IPS-15b (cell line): ENCODE results near the gene COQ8A.

Experiments used
- H3K27me3 ChIP-seq: one replicate; pipeline ENCODE4 v1.6.1; 2013; ENCODE audit warnings: low read length; ENCODE audit not compliant: control insufficient read depth, insufficient read depth
- H3K36me3 ChIP-seq: one replicate; pipeline ENCODE4 v1.6.1; 2013; ENCODE audit warnings: low read length; ENCODE audit not compliant: control insufficient read depth, insufficient read depth
- H3K4me1 ChIP-seq: one replicate; pipeline ENCODE4 v1.6.1; 2013; ENCODE audit warnings: mild to moderate bottlenecking, low read length; ENCODE audit not compliant: control insufficient read depth, insufficient read depth
- H3K4me3 ChIP-seq: one replicate; pipeline ENCODE4 v1.5.1; 2013; ENCODE audit warnings: low read depth, low read length
- H3K9ac ChIP-seq: one replicate; pipeline ENCODE4 v1.6.1; 2013; ENCODE audit warnings: low read depth, mild to moderate bottlenecking, low read length
- H3K9me3 ChIP-seq: one replicate; pipeline ENCODE4 v1.6.1; 2013; ENCODE audit warnings: mild to moderate bottlenecking, low read length; ENCODE audit not compliant: control insufficient read depth, insufficient read depth

The COQ8A gene

GRCh38 chr1:226976978-226977642 lies 37.0 kb downstream of the COQ8A start:
- no peak overlapping the region for H3K4me3 ChIP-seq
- no peaks in the 10 kb centered on the region for H3K9me3 ChIP-seq
- no peaks in the 10 kb centered on the region for H3K27me3 ChIP-seq
- no peak overlapping the region for H3K9ac ChIP-seq
- no peaks in the 10 kb centered on the region for H3K4me1 ChIP-seq
- H3K36me3 ChIP-seq: no peaks in the 10 kb centered on the region

DNA sequence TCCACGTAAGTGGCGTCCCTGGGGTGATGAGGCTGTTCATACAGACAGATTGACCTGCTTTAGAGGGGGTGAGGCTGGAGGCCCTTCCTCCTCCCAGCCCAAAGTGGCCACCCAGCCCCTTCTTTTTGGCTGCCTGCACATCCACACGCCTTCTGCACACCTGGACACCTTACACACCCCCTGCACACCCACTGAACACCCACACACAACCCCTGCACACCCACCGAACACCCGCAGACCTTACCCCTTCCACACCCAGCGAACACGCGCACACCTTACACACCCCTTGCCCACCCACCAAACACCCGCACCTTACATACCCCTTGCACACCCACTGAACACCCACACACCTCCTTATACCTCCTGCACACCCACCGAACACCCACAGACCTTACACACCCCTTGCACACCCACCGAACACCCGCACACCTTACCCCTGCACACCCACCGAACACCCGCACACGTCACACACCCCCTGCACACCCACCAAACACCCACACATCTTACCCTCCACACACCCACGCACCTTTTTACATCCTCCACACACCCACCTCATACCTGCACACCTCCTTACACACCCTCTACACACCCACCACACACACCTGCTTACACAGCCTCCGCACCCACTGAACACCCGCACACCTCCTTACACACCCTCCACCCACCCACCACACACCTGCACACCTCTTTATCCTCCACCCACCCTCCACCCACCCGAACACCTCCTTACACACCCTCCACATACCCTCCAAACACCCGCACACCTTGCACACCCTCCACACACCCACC lies 37.7 kb downstream of the COQ8A start:
- Histone ChIP-seq H3K9me3 (no peaks in the 10 kb centered on the region), H3K4me3 (no peak overlapping the region), H3K4me1 (no peaks in the 10 kb centered on the region), H3K9ac (no peak overlapping the region), H3K36me3 (no peaks in the 10 kb centered on the region), H3K27me3 (no peaks in the 10 kb centered on the region)

- no peaks in the 10 kb centered on the region for H3K4me1 ChIP-seq
- H3K9ac ChIP-seq: no peak overlapping the region
- H3K27me3 ChIP-seq: no peaks in the 10 kb centered on the region
- no peaks in the 10 kb centered on the region for H3K36me3 ChIP-seq
- H3K9me3 ChIP-seq: no peaks in the 10 kb centered on the region
- H3K4me3 ChIP-seq: no peak overlapping the region
Measured at GRCh38 chr1:226978432-226979114, 38.5 kb downstream of the COQ8A start.

DNA sequence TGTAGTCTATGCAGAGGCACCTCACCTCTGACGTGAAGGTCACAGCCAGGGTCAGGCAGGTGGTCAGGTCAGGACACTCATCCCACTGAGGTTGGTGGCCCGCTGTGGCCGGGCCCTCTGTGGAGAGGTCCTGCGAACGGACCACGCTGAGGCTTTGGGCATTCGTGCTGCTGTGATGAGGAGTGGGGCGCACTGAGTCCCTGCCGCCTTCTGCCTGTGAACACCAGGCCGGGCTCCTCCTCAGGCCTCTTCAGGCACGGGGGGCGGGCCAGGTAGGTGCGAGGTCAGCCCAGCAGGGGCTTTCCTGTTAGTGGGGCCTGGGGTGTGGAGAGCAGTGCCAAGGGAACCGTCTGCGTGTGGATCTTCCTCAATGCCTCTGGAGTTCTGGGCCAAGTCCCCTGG lies 39.0 kb downstream of the COQ8A start:
- no peak overlapping the region for H3K9ac ChIP-seq
- H3K9me3 ChIP-seq: no peaks in the 10 kb centered on the region
- no peak overlapping the region for H3K4me3 ChIP-seq
- H3K36me3 ChIP-seq: no peaks in the 10 kb centered on the region
- H3K4me1 ChIP-seq: no peaks in the 10 kb centered on the region
- no peaks in the 10 kb centered on the region for H3K27me3 ChIP-seq

GRCh38 chr1:226979517-226980121 lies 39.5 kb downstream of the COQ8A start:
- Histone ChIP-seq H3K4me1 (no peaks in the 10 kb centered on the region), H3K4me3 (no peak overlapping the region), H3K36me3 (no peaks in the 10 kb centered on the region), H3K27me3 (no peaks in the 10 kb centered on the region), H3K9me3 (no peaks in the 10 kb centered on the region), H3K9ac (no peak overlapping the region)

DNA sequence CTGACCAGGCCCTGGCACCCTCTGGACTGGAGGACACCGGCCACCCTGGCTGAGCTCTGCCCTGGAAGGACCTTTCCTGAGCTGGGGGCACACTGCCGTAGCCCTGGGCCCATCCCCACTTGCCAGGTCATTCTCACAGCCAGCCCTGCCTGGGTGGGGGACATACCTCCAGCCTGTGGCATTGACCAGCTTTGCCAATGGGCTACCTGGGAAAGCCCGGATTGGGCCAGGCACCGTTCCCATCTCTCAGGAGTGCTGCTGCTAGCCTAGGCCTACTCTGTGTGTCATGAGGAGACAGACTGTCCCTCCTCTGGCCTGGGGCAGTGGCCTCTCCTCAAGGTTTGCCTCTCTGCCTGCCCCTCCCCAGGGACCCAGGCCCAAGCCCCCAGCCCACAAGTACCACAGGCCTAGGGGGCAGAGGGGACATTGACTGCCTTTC lies 40.0 kb downstream of the COQ8A start:
- H3K27me3 ChIP-seq: no peaks in the 10 kb centered on the region
- H3K4me3 ChIP-seq: no peak overlapping the region
- no peak overlapping the region for H3K9ac ChIP-seq
- H3K36me3 ChIP-seq: no peaks in the 10 kb centered on the region
- H3K4me1 ChIP-seq: no peaks in the 10 kb centered on the region
- H3K9me3 ChIP-seq: no peaks in the 10 kb centered on the region

DNA sequence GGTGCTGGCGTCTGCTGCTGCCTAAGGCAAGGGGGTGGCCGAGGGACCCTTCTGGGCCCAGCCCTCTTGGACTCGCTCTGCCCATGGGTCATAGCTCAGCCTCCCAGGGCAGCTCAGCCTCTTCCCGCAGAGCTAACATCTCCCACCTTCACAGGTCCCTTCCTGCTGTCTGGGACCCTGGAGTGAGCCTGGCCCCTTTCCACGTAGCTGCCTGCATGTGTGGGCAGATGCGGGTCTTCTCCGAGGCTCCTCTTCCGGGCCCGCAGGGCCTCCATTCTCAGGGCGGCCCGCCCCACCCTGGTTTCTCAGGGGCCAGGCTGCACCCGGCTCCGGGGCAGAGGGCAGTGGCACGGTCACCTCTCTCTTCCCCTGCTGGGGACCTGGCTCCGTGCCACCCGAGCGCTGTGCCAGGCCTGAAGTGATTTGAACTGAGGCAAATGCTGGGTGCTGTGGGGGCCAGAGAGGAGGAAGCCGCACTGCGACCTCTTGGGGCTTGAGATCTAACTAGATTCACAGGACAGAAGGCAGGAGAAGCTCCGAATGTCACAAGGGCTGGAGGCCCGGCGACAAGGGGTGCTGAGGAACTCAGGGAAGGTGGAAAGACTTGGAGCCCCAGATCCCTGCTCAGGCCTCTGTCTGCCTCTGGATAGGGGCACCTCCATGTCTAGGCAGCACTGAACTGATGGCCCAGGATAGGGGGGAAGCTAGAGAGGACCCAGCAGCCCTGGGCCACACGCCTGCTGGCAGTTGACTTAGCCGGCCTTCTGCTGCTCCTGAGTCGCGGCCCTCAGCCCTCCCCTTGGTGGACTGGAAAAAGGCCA lies 40.7 kb downstream of the COQ8A start:
- Histone ChIP-seq H3K36me3 (no peaks in the 10 kb centered on the region), H3K9ac (no peak overlapping the region), H3K4me1 (no peaks in the 10 kb centered on the region), H3K27me3 (no peaks in the 10 kb centered on the region), H3K4me3 (no peak overlapping the region), H3K9me3 (no peaks in the 10 kb centered on the region)

DNA sequence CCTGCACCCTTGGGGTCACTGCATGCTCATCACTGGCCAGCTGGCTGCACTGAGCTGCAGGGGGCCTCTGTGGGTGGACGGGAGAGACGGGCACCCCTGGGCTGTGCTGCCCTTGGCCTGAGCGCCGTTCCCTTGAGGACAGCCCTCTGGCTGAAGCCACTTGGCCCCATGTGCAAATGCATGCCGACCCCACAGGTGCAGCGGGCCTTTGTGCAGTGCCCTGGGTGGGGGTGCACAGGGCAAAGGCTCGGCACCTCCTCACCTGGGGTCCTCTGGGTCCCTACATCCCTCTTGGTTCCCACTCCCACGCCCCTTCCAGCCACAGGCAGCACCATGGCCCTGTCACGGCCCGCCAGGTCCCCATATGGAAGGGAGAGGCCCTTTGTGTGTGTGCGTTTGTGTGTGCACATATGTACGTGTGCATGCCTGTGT lies 41.3 kb downstream of the COQ8A start:
- H3K27me3 ChIP-seq: no peaks in the 10 kb centered on the region
- H3K4me3 ChIP-seq: no peak overlapping the region
- H3K36me3 ChIP-seq: no peaks in the 10 kb centered on the region
- no peak overlapping the region for H3K9ac ChIP-seq
- no peaks in the 10 kb centered on the region for H3K9me3 ChIP-seq
- H3K4me1 ChIP-seq: no peaks in the 10 kb centered on the region

DNA sequence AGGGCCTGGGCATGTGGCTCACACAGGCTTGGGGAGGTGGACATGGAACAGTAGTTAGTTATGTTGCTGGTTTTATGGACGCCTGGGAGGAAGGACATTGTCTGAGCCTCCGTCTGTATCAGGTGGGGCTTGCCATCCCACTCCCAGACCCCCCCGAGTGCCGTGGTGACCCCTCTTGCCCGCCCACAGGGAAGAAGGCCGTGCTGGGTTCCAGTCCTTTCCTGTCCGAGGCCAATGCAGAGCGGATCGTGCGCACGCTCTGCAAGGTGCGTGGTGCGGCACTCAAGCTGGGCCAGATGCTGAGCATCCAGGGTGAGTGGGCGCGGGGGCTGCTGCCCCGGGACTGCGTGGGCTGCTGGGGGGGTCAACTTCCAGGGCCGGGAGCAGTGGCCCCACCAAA lies 41.7 kb downstream of the COQ8A start:
- Histone ChIP-seq H3K9me3 (no peaks in the 10 kb centered on the region), H3K4me3 (no peak overlapping the region), H3K9ac (no peak overlapping the region), H3K27me3 (no peaks in the 10 kb centered on the region), H3K36me3 (no peaks in the 10 kb centered on the region), H3K4me1 (no peaks in the 10 kb centered on the region)

DNA sequence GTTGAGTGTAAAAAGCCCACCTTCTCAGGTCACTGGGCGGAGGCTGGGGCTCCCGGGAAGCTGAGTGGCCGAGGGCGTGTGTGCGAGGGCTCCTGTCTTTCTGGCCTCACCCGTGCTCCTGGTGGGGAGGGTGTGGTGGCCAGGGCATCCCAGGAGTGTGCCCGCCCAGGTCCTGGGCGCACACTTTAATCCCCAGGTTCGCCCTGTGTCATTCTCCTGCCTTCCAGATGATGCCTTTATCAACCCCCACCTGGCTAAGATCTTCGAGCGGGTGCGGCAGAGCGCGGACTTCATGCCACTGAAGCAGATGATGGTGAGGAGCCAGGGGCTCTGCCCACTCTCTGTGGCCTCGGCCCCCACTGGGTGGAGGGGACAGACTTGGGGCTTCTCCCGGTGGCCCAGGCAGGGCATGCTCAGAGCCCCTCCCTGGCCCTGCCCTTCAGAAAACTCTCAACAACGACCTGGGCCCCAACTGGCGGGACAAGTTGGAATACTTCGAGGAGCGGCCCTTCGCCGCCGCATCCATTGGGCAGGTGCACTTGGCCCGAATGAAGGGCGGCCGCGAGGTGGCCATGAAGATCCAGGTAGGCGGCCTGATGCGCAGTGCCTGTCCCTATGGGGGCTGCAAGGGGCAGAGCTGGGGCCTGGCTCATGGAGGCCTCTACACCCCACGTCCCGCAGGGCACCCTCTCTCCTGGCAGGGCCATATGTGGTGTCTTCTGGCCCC lies 42.5 kb downstream of the COQ8A start:
- no peaks in the 10 kb centered on the region for H3K27me3 ChIP-seq
- no peak overlapping the region for H3K9ac ChIP-seq
- H3K9me3 ChIP-seq: no peaks in the 10 kb centered on the region
- no peaks in the 10 kb centered on the region for H3K4me1 ChIP-seq
- H3K36me3 ChIP-seq: no peaks in the 10 kb centered on the region
- H3K4me3 ChIP-seq: no peak overlapping the region
